A673 (cell line): Measurements from ENCODE around the gene MIXL1. TPM values are rescaled to one million over a fixed set of nuclear protein-coding genes. Genes with fewer than 3 reads are reported as not detected.

Source experiments
- BruUV-seq: library from RNA; stranded (reverse); fragments of 400-500 nt; replicated peaks from 2 replicates; lab custom pipeline; 2021; lab: Mats Ljungman, UMichigan
- CTCF ChIA-PET: fragments of 300-600 bp; sonication (Branson Sonifier 250); formaldehyde crosslinking; loops from one replicate; lab custom pipeline; 2022; ENCODE audit warnings: antibody characterized with exemption; lab: Charles Lee
- POLR2A ChIA-PET: fragments of 300-600 bp; sonication (Branson Sonifier 250); formaldehyde crosslinking; loops from one replicate; lab custom pipeline; 2022; ENCODE audit warnings: antibody characterized with exemption; ENCODE audit not compliant: low non-redundant PET; lab: Charles Lee
- DNase-seq: peaks from one replicate; pipeline ENCODE4 v3.0.0-alpha.2; 2015; ENCODE audit warnings: low spot score
- H3K27ac ChIP-seq: fragments of 200-600 bp; sonication (generic); 2 replicates; pipeline ENCODE4 v1.5.1; 2016; ENCODE audit warnings: mixed run types, low read depth, mild to moderate bottlenecking, mixed read lengths, antibody characterized with exemption, low read length; ENCODE audit not compliant: poor library complexity, severe bottlenecking
- H3K27me3 ChIP-seq: fragments of 200-600 bp; sonication (generic); replicated peaks from 2 replicates; pipeline ENCODE4 v1.6.1; 2017; ENCODE audit warnings: mixed run types, low read depth, mild to moderate bottlenecking, mixed read lengths, antibody characterized with exemption, low read length; ENCODE audit not compliant: insufficient read depth, poor library complexity
- H3K36me3 ChIP-seq: fragments of 200-600 bp; sonication (generic); 2 replicates; pipeline ENCODE4 v1.6.1; 2016; ENCODE audit warnings: mixed run types, mild to moderate bottlenecking, mixed read lengths, antibody characterized with exemption, low read length; ENCODE audit not compliant: insufficient read depth, poor library complexity, severe bottlenecking
- H3K4me1 ChIP-seq: fragments of 200-600 bp; sonication (generic); 2 replicates; pipeline ENCODE4 v1.6.1; 2017; ENCODE audit warnings: mixed run types, mild to moderate bottlenecking, mixed read lengths, antibody characterized with exemption, low read length; ENCODE audit not compliant: insufficient read depth, poor library complexity, severe bottlenecking
- H3K4me3 ChIP-seq: fragments of 200-600 bp; sonication (generic); 2 replicates; pipeline ENCODE4 v1.5.1; 2016; ENCODE audit warnings: low read depth, mixed run types, mild to moderate bottlenecking, mixed read lengths, low read length; ENCODE audit not compliant: poor library complexity, severe bottlenecking
- H3K9me3 ChIP-seq: fragments of 200-600 bp; sonication (generic); 2 replicates; pipeline ENCODE4 v1.6.1; 2016; ENCODE audit warnings: mixed run types, low read depth, mild to moderate bottlenecking, mixed read lengths, antibody characterized with exemption, low read length; ENCODE audit not compliant: poor library complexity, severe bottlenecking
- CTCF ChIP-seq: fragments of 300-800, 200-600 bp; sonication (generic); conservative IDR thresholded peaks from 2 replicates; pipeline ENCODE4 v1.5.1; 2017; ENCODE audit warnings: low read depth, mild to moderate bottlenecking, antibody characterized with exemption, low read length, moderate library complexity, mixed read lengths
- EZH2 ChIP-seq: fragments of 200-600 bp; sonication (generic); IDR thresholded peaks from 2 replicates; pipeline ENCODE4 v1.6.1; 2017; ENCODE audit warnings: borderline replicate concordance, low read depth, mild to moderate bottlenecking, mixed read lengths, antibody characterized with exemption, low read length; ENCODE audit not compliant: poor library complexity, severe bottlenecking
- intact Hi-C: fragments of 100-400 bp; cut with micrococcal nuclease; formaldehyde crosslinking; loops from one replicate; pipeline ENCODE4 v1.10.0; 2022; ENCODE audit not compliant: unreplicated experiment
- total RNA-seq: library from RNA; stranded (reverse); gene quantifications from 2 replicates; pipeline ENCODE4 v1.2.3, GENCODE V29; 2021

MIXL1 gene
- total RNA-seq, 1 experiment from 2014 or later = not detected

- Histone ChIP-seq H3K4me3 (no peak overlapping the region), H3K27ac (no peak overlapping the region), H3K9me3 (no peaks in the 10 kb centered on the region), H3K27me3 (no peaks in the 10 kb centered on the region), H3K4me1 (no peaks in the 10 kb centered on the region), H3K36me3 (peaks cover 17% of the 10 kb centered on the region)
- no TSS peak for BruUV-seq
- ChIA-PET POLR2A (no interaction called here), CTCF (no interaction called here)
- no peak for DNase-seq
- intact Hi-C loops = no loop called here
- no peak for TF ChIP-seq CTCF
- no peak for TF ChIP-seq EZH2
These were observed 30.5 kb downstream of the MIXL1 start for GRCh38 chr1:226253933-226254332.

- Histone ChIP-seq H3K27me3 (no peaks in the 10 kb centered on the region), H3K27ac (no peak overlapping the region), H3K4me3 (no peak overlapping the region), H3K36me3 (peaks cover 18% of the 10 kb centered on the region), H3K9me3 (peaks cover 11% of the 10 kb centered on the region), H3K4me1 (no peaks in the 10 kb centered on the region)
- POLR2A ChIA-PET = no interaction called here
- intact Hi-C loops = no loop called here
- TF ChIP-seq CTCF (no peak), EZH2 (no peak)
- no peak for DNase-seq
- no TSS peak for BruUV-seq
- CTCF ChIA-PET = no interaction called here
These were observed 31.9 kb downstream of the MIXL1 start for GRCh38 chr1:226255380-226255779.

GRCh38 chr1:226261818-226262217, 38.4 kb downstream of the MIXL1 start:
- Histone ChIP-seq H3K9me3 (peaks cover 25% of the 10 kb centered on the region), H3K27ac (no peak overlapping the region), H3K27me3 (no peaks in the 10 kb centered on the region), H3K4me1 (no peaks in the 10 kb centered on the region), H3K4me3 (no peak overlapping the region), H3K36me3 (peaks cover 53% of the 10 kb centered on the region)
- ChIA-PET CTCF (no interaction called here), POLR2A (no interaction called here)
- intact Hi-C loops = no loop called here
- no TSS peak for BruUV-seq
- TF ChIP-seq EZH2 (no peak), CTCF (no peak)
- no peak for DNase-seq
